ENCODE results near the gene FXYD2.

- no peak for TF ChIP-seq CTCF (conservative IDR thresholded peaks at IDR 0.05; ENCODE audit: low read depth, low read length)
- no peak for TF ChIP-seq EZH2phosphoT487 (IDR thresholded peaks at IDR 0.05; ENCODE audit: borderline replicate concordance, low read length)
- no peak for TF ChIP-seq EZH2 (IDR thresholded peaks at IDR 0.05; ENCODE audit: low read length, unreplicated experiment)
Measured at GRCh38 chr11:117827521-117828511, 3.3 kb upstream of the FXYD2 start.
